ENCODE results near the gene HRH1.
"Not testable (repeated sequence)": the region's sequence is repeated elsewhere in the genome, so short reads cannot be mapped to it uniquely, and the experiment has no call there.

The HRH1 gene, protein sequence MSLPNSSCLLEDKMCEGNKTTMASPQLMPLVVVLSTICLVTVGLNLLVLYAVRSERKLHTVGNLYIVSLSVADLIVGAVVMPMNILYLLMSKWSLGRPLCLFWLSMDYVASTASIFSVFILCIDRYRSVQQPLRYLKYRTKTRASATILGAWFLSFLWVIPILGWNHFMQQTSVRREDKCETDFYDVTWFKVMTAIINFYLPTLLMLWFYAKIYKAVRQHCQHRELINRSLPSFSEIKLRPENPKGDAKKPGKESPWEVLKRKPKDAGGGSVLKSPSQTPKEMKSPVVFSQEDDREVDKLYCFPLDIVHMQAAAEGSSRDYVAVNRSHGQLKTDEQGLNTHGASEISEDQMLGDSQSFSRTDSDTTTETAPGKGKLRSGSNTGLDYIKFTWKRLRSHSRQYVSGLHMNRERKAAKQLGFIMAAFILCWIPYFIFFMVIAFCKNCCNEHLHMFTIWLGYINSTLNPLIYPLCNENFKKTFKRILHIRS

GRCh38 chr3:11154036-11154952, at the start of gene HRH1:
TSS of gene HRH1 (plus strand) at chr3:11154493. CDS start at chr3:11259038, 104,545 bp downstream.
- DNase-seq = no peak

DNA sequence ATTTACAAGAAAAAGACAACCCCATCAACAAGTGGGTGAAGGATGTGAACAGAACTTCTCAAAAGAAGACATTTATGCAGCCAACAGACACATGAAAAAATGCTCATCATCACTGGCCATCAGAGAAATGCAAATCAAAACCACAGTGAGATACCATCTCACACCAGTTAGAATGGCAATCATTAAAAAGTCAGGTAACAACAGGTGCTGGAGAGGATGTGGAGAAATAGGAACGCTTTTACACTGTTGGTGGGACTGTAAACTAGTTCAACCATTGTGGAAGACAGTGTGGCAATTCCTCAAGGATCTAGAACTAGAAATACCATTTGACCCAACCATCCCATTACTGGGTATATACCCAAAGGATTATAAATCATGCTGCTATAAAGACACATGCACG, 41.0 kb upstream of the HRH1 start:
- DNase-seq = not testable (repeated sequence)

GRCh38 chr3:11115548-11115947, 38.7 kb upstream of the HRH1 start:
- no peak for DNase-seq

DNA sequence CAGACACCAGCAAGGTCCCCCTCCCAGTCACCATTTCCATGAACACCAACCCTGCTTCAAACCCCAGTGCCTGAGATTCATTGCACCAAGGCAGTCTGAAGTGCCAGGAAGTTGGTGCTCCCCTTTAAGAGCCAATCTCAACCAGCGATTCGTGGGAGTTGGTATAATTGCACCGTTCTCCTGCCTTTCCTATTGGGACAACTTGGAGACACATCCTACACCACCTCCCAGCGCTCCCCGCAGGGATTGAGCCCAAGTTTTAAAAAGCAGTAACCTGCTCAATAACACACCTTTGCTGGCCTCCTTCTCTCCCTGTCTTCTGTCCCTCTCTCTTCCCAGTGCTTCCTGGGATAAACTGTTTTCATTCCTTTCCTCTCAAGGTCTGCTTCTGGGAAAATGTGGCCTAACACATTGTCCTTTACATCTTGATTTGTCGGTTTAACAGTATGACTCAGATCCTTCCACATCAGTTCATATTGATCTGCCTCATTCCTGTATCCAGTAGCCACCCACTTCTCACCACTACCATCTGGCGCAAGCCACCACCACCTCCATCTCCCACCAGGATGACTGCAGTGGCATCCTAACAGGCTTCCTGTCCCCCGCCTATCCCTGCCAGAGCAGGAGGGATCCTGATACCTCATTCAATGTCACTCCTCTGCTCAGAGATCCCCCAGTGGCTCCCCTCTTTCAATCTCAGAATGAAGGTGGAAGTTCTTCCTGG, 37.8 kb upstream of the HRH1 start:
- no peak for DNase-seq

GRCh38 chr3:11117591-11117990, 36.7 kb upstream of the HRH1 start:
- no peak for DNase-seq

DNA sequence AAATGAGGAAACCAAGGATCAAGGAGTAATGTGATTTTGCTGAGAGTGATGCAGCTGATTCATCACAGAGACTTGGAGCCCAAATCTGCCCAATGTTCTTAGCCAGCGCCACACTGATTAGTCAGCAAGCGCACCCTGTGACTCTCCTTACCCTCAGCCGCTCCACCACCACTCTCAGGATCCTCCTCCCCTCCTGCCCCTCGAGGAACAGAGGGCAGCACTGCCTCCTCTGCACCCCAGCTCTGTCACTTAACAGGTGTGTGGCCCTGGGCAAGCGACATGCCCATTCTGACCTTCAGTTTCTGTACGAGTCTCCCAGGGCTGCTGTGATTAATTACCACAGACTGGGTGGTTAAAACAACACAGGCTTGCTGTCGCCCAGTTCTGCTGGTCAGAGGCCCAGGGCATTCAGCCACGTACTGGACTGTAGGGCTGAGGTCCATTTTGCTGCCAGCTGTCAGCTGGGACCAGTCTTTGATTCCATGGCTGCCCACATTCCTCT, 36.1 kb upstream of the HRH1 start:
- DNase-seq = no peak

- no peak for DNase-seq
These were observed 34.0 kb upstream of the HRH1 start for GRCh38 chr3:11120091-11120805.

GRCh38 chr3:11126653-11127052, 27.6 kb upstream of the HRH1 start:
- DNase-seq = no peak

DNA sequence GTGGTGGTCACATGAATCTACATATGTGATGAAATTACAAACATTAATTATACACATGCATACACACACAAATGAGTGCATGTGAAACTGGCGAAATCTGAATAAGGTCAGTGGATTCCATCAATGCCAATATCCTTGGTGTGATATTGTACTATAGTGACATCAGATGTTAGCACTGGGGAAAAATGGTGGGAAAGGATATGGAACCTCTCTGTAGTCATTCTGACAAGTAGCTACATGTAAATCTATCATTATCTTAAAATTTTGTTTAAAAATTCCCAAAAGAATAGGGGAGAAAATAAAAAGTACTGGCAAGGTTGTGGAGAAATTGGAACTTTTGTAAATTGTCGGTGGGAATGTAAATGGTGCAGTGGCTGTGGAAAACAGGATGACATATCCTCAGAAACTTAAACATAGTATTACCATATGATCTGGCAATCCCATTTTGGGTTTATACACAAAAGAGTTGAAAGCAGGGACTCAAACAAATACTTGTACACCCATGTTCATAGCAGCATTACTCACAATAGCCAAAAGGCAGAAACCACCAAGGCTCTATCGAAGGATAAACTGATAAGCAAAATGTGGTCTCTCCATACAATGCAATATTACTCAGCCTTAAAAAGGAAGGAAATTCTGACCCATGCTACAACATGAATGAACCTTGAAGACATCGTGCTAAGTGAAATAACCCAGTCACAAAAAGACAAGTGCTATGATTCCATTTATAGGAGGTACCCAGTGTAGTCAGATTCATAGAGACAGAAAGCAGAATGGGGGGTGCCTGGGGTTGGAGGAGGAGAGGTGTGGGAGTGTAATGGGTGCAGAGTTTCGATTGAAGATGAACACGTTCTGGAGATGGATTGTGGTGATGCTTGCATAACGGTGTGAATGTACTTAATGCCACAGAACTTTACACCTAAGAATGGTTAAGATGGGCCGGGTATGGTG, 25.3 kb upstream of the HRH1 start:
- DNase-seq = no peak

DNA sequence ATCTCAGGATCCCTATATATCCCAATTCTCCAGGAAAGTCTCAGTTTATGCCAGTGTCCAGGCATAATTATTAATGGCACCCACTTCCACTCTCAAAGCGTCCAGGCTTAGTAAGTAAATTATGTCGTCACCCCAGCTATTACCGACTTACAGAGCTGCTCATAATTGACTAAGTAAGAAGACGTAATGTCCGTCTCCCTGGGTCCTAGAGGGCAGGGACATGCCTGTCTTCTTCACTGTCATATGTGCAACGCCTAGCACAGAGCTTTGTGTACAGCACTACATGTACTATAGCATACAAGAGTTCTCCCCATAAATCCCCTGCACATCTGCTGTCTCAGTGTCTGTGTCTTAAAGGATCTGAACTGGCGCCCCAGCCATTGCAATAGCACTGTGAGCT, 23.9 kb upstream of the HRH1 start:
- no peak for DNase-seq

- no peak for DNase-seq
These were observed 22.9 kb upstream of the HRH1 start for GRCh38 chr3:11131371-11131770.

- not testable (repeated sequence) for DNase-seq
These were observed 22.4 kb upstream of the HRH1 start for GRCh38 chr3:11131886-11132285.

GRCh38 chr3:11132861-11133260, 21.4 kb upstream of the HRH1 start:
- DNase-seq = no peak

- no peak for DNase-seq
These were observed 19.5 kb upstream of the HRH1 start for GRCh38 chr3:11134794-11135193.

DNA sequence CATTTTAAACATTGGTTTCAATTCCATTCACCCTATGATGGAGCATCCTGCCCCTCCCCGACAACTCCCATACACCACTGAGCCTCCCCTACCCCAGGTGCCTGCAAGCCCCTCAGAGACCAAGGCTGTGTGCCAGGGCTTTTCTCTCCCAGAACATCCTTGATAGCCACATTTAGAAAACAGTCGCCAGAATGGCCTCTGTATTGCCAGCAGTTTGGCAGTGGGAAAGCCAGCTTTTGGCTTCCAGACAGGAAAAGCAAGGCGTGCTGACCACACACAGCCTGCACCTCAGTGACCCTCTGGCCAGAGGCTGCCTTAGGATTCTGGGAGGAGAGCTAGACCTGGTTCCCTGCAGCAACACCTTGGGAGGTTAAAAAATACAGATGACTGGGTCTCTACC, 18.2 kb upstream of the HRH1 start:
- DNase-seq = no peak

- DNase-seq = peak; percentile 96 to 99
These were observed 17.3 kb upstream of the HRH1 start for GRCh38 chr3:11136830-11137626.

DNA sequence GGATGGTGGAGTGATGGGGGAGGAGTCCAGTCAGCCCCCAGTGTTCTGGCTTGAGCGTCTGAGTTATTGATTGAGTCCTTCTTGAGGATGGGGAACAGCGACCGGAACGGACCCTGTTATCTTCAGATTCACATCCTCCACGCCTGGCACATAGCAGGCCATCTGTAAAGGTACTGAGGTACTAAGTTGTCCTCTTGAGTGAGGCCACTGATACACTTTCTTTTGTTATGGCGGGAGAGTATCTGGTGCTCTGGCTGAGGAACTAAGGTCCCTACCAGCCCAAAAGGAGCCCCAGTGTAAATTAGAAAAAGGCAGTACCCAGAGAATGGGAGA, 16.7 kb upstream of the HRH1 start:
- DNase-seq = no peak

DNA sequence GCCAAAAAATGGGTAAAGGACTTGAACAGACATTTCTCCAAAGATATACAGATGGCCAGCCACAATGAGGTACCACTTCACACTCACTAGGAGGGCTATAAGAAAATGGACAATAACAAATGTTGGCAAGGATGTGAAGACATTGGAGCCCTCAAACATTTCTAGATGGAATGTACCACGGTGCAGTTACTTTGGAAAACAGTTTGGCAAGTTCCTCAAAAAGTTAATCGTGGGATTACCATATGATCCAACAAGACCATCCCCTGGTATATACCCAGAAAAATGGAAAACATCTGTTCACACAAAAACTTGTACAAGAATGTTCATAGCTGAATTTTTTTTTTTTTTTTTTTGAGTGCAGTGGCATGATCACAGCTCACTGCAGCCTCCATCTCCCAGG, 15.9 kb upstream of the HRH1 start:
- DNase-seq = no peak

GRCh38 chr3:11140030-11140712, 14.1 kb upstream of the HRH1 start:
- no peak for DNase-seq

GRCh38 chr3:11140713-11141104, 13.6 kb upstream of the HRH1 start:
- no peak for DNase-seq
